Measurements from ENCODE around the gene AGTR1.

GRCh38 chr3:148789146-148789545 is 91.4 kb downstream of the AGTR1 start:
- TF ChIP-seq CTCF (IDR thresholded peaks at IDR 0.05) = no peak
- TF ChIP-seq POLR2A (IDR thresholded peaks at IDR 0.05) = no peak
